GM12865 (cell line): ENCODE results near the gene NTRK1.

Source experiments
- DNase-seq: peaks from one replicate; pipeline ENCODE4 v3.0.0; 2010; ENCODE audit warnings: low read depth
- H3K4me3 ChIP-seq: 2 replicates; pipeline ENCODE4 v1.5.1; 2011; ENCODE audit warnings: mild to moderate bottlenecking, low read depth, low read length, control low read depth
- TF ChIP-seq, protein P1 (sequence below): IDR thresholded peaks from 2 replicates; pipeline ENCODE4 v1.5.1; 2011; ENCODE audit warnings: low read length, control low read depth, low read depth, inconsistent platforms; ENCODE audit not compliant: insufficient read depth; ENCODE audit errors: missing control alignments

Gene NTRK1

DNA sequence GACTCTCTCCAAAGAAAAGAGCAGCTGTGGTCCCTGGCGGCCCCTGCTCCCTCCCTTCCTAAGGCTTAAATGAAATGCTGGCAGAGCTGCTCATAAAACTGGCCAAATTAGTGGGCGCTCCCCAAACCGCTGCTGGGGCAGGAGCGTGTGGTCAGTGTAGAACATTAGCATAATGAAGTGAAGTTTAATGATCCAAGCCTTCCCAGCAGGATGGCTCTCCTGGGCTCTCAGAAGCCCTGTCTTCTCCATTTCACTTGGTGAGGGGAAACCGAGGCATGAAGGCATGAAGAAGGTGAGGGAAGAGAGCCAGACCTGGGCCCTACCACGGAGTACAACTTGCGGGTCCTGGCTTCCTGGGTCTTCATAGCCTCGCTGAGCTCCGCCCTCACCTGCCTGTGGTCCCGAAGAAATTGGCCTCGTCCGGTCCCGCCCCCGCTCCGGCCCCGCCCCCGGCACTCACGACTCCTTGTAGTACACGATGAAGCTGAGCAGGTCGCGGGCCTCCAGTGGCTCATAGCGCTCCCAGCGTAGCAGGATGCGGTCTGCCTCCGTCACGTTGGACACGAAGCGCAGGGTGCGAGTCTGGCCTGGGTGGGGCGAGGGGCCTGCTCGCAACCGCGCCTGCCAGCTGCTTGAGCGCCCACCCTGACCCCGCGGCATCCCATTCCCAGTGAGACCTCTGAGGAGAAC is 12.1 kb upstream of the NTRK1 start:
- TF ChIP-seq, protein P1, sequence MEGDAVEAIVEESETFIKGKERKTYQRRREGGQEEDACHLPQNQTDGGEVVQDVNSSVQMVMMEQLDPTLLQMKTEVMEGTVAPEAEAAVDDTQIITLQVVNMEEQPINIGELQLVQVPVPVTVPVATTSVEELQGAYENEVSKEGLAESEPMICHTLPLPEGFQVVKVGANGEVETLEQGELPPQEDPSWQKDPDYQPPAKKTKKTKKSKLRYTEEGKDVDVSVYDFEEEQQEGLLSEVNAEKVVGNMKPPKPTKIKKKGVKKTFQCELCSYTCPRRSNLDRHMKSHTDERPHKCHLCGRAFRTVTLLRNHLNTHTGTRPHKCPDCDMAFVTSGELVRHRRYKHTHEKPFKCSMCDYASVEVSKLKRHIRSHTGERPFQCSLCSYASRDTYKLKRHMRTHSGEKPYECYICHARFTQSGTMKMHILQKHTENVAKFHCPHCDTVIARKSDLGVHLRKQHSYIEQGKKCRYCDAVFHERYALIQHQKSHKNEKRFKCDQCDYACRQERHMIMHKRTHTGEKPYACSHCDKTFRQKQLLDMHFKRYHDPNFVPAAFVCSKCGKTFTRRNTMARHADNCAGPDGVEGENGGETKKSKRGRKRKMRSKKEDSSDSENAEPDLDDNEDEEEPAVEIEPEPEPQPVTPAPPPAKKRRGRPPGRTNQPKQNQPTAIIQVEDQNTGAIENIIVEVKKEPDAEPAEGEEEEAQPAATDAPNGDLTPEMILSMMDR, result no peak
- peak; percentile 25 for DNase-seq
- no peak overlapping the region for H3K4me3 ChIP-seq

DNA sequence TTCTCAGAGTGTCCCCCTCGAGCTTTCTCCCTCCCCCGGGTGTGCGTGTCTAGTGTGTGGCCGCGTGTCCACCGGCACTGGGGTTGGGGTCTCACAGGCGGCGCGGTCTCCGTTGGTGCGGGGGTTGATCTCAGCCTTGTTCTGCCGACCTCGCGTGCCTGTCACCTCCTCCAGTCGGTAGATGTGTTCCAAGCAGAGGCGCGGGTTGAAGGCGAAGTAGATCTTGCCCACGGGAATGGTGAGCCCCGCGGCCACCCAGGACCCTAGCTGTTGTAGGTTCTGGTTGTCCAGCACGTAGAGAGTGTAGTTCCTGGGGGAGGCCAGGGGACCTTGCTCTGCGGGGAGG is 11.5 kb upstream of the NTRK1 start:
- no peak overlapping the region for H3K4me3 ChIP-seq

DNA sequence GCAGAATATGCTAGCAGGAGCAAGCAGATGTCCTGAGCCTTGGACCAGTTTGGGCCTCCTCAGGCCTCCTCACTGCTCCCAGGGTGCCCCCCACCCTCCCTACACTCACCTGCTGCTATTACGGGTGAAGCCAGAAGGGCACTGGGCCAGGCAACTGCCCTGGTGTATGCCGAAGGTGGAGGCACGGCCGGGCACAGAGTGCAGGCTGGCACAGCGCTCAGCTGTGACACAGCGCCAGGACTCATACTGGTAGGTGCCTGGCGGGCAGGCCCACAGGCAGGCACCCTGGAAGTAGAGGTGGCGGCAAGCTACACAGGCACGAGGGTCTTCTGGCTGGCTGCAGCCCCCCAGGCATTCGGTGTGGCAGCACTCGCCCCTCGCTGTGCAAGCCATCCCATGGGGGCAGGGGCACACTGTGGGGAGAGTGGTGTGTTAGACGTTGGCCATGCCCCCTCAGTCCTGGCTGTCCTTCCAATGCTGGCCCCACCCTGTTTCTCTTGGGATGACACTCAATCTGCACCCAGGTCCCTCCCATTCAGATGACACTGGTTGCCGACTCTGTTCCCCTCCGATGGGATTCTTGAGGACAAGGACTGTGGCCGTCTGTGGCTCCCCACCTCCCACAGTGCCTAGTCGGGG is 8.8 kb upstream of the NTRK1 start:
- TF ChIP-seq, protein P1, result no peak
- no peak for DNase-seq
- H3K4me3 ChIP-seq, result no peak overlapping the region

More for the DNA sequence above, 11.5 kb upstream of the NTRK1 start:
- TF ChIP-seq, protein P1, result no peak
- DNase-seq, result no peak

DNA sequence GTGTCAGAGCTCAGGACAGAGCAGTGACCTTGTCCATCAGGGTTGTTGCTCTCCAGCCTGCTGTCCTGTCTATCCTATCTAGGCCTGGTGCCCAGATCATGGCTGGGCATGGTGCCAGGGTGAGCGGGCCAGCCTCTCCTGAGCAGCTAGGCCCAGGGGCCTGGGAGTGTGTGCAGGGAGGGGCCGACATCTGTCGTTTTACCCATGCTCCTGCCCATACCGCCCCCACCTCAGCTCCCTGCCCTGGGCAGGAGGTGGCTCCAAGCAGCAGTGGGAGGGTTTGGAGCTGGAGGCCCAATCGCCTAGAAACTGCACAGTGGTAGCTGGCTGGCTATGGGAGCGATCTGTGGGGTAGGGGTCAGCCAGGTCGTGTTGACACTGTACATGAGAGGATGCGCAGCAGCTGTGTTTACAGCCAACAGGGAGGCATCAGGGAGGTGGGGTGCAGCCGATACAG is 8.2 kb upstream of the NTRK1 start:
- H3K4me3 ChIP-seq, result no peak overlapping the region
- TF ChIP-seq, protein P1, result no peak
- no peak for DNase-seq

DNA sequence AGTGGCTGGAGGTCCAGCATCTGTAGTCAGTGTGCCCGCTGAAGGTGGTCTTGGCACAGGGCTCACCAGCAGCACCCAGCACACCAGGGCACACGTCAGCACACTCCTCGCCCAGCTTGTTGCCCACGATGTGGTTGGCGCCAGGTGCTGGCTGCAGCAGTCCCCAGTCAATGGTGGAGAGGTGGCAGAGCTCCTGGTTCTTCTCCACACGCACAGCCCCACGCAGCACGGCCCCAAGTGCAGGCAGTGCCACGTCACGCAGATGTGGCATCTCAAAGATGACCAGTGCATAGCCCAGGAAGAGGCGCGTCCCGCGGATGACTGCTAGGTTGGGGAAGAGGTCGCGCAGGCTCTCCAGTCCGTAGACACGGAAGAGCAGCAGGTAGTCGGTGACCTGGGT is 6.9 kb upstream of the NTRK1 start:
- H3K4me3 ChIP-seq, result no peak overlapping the region
- TF ChIP-seq, protein P1, result no peak
- no peak for DNase-seq

DNA sequence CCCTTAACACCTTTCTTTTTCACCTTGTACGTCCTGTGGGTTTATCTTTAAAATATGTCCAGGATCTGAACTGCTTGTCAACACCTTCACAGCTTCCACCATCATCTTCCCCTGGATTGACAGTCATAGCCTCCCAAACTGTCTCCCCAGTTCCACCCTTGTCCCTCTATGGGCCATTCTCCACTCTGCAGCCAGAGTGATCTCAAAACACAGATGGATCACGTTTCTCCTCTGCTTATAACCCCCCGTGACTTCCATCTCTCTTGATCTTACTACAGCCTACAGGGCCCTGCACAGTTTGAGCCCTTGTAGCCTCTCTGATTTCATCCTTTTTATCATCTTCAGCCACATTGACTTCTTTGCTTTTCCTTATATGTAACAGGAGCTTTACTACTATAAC is 6.0 kb upstream of the NTRK1 start:
- H3K4me3 ChIP-seq, result no peak overlapping the region
- TF ChIP-seq, protein P1, result no peak
- DNase-seq, result no peak
